ENCODE data around the gene ADAMTS13.
"Not testable (repeated sequence)": the region's sequence is repeated elsewhere in the genome, so short reads cannot be mapped to it uniquely, and the experiment has no call there.

ADAMTS13 gene

GRCh38 chr9:133421615-133422542 is at the start of gene ADAMTS13:
Gene ADAMTS13, plus strand, starts transcription at chr9:133422367. Its CDS starts 77 bp downstream, at chr9:133422444.
- no peaks in the 10 kb centered on the region for H3K36me3 ChIP-seq
- no peaks in the 10 kb centered on the region for H3K9me3 ChIP-seq
- H3K4me3 ChIP-seq, result no peak within 1 kb of the TSS
- no peak within 1 kb of the TSS for H3K27ac ChIP-seq
- H3K27me3 ChIP-seq, result peaks cover 0 to 24% of the 10 kb centered on the region in 2 donors
- DNase-seq, result no peak
- intact Hi-C loops (cut with DNase I; ENCODE audit: low total_unique reads), result no loop called here
- no peak for TF ChIP-seq CTCF (IDR thresholded peaks at IDR 0.05)
- peaks cover 0 to 12% (median 9%) of the 10 kb centered on the region in 4 donors for H3K4me1 ChIP-seq

- no peak for DNase-seq
- Histone ChIP-seq H3K36me3 (peaks cover 4 to 16% (median 14%) of the 10 kb centered on the region in 3 donors), H3K4me1 (peaks cover 0 to 61% (median 48%) of the 10 kb centered on the region in 4 donors)
These were observed 47.5 kb upstream of the ADAMTS13 start for GRCh38 chr9:133374612-133375115.

GRCh38 chr9:133375116-133375723 is 46.9 kb upstream of the ADAMTS13 start:
- H3K36me3 ChIP-seq, result peaks cover 4 to 16% (median 14%) of the 10 kb centered on the region in 3 donors
- no peaks in the 10 kb centered on the region for H3K9me3 ChIP-seq
- DNase-seq, result no peak
- no peak for TF ChIP-seq CTCF (IDR thresholded peaks at IDR 0.05)
- H3K27ac ChIP-seq, result peak overlapping the region; percentile 93
- peaks cover 0 to 55% (median 44%) of the 10 kb centered on the region in 4 donors for H3K4me1 ChIP-seq
- intact Hi-C loops (cut with DNase I; ENCODE audit: low total_unique reads), result loop anchor here (5.0 kb wide), 1 partner anchor 42 kb away; the partner anchor contains the start of gene REXO4
- H3K4me3 ChIP-seq, result peak overlapping the region; percentile 94
- H3K27me3 ChIP-seq, result no peaks in the 10 kb centered on the region

More at GRCh38 chr9:133374612-133375115, 47.5 kb upstream of the ADAMTS13 start:
- H3K4me3 ChIP-seq, result peak overlapping the region; percentile 94
- H3K9me3 ChIP-seq, result no peaks in the 10 kb centered on the region
- intact Hi-C loops (cut with DNase I; ENCODE audit: low total_unique reads), result loop anchor here (5.0 kb wide), 1 partner anchor 43 kb away; the partner anchor contains the start of gene REXO4
- TF ChIP-seq CTCF (IDR thresholded peaks at IDR 0.05), result no peak
- no peaks in the 10 kb centered on the region for H3K27me3 ChIP-seq
- peak overlapping the region; percentile 93 for H3K27ac ChIP-seq

GRCh38 chr9:133375724-133376654 is 46.2 kb upstream of the ADAMTS13 start, which contains the start of the genes STKLD1 and SURF4:
Gene STKLD1, plus strand, starts transcription at chr9:133376366. Its CDS starts 108 bp downstream, at chr9:133376474.
Gene SURF4, minus strand, starts transcription at chr9:133376060. Its CDS starts 91 bp downstream, at chr9:133375969.
- TF ChIP-seq CTCF (IDR thresholded peaks at IDR 0.05), result peak in 1 of 2 experiments; percentile 44
- Histone ChIP-seq H3K36me3 (peaks cover 4 to 16% (median 14%) of the 10 kb centered on the region in 3 donors), H3K27me3 (no peaks in the 10 kb centered on the region), H3K4me1 (peaks cover 0 to 48% (median 36%) of the 10 kb centered on the region in 4 donors), H3K9me3 (no peaks in the 10 kb centered on the region), H3K4me3 (peak within 1 kb of the TSS; percentile 94), H3K27ac (peak within 1 kb of the TSS; percentile 93)
- DNase-seq, result peak; percentile 94 to 97
- intact Hi-C loops (cut with DNase I; ENCODE audit: low total_unique reads), result loop anchor here (5.0 kb wide), 1 partner anchor 41 kb away; the partner anchor contains the start of gene REXO4

- not testable (repeated sequence) for H3K27me3 ChIP-seq, DNase-seq, H3K4me3 ChIP-seq, H3K27ac ChIP-seq, H3K9me3 ChIP-seq
- peaks cover 4 to 10% (median 9%) of the 10 kb centered on the region in 3 donors for H3K36me3 ChIP-seq
- H3K4me1 ChIP-seq, result peaks cover 0 to 35% (median 24%) of the 10 kb centered on the region in 4 donors
- intact Hi-C loops (cut with DNase I; ENCODE audit: low total_unique reads), result loop anchor here (5.0 kb wide), 1 partner anchor 40 kb away; the partner anchor contains the start of gene REXO4
These were observed 44.9 kb upstream of the ADAMTS13 start for GRCh38 chr9:133377280-133377679.

All from tibial artery (tissue), 4 donors.